GM21447 (cell line): ENCODE results near the gene OR4B1.

Experiments used
- ATAC-seq: cut with Tn5 transposase; IDR thresholded peaks from one replicate; pipeline ENCODE4 v1.9.1; 2021; ENCODE audit not compliant: unreplicated experiment

OR4B1 gene

GRCh38 chr11:48248902-48249301, 32.3 kb downstream of the OR4B1 start:
- ATAC-seq: no peak

DNA sequence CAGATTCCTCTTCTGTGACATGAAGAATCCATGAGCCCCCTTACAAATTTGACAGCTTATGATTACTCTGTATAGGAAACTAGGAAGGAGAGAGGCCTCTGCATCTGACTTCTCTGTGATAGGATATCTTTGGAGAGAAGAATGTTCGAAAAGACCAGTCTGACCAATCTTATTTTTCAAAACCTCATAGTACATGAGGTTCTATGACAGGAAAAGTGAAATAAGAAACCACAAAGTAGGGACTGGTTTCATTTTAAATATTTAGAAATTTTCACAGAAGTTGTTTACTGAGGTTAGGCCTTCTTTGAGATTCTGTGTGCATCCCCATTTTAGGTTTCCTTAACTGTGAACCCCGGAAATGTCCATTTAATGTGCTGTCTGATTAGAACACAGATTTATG, 45.0 kb downstream of the OR4B1 start:
- ATAC-seq: no peak

DNA sequence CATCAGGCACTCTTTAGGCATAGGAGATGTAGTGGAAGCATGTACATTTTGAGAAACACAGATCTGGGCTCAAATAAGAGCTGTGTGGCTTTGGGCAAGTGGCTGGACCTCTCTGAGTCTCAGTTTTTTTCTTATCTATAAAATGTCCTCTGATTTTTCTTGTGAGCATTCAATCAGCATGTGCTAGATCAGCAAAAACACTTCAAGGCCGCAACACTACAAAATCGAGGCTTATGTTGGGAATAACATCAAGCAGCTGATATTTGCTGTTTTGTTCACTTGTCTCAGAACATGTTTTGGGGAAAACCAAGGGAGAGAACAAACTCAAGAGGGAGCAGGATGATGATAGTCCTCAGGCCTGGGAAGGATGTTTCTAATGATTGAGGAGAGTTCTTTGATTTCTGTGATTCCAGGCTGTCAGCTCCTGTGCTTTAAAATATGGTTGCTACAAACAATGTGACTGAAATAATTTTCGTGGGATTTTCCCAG, 46.9 kb downstream of the OR4B1 start, which contains the start of gene OR4X1:
Gene OR4X1 (plus strand): TSS at position 439 of the 489 bp plus-strand sequence. CDS start 0 bp downstream, at position 439.
- ATAC-seq: no peak
